Measurements from ENCODE around the gene TMEM51. TPM values are rescaled to one million over a fixed set of nuclear protein-coding genes. Genes with fewer than 3 reads are reported as not detected.

Gene TMEM51
- total and polyA plus RNA-seq, 2 of the 4 experiments (the other 2 are of a cell fraction), result 2.7 to 10.2 TPM

GRCh38 chr1:15171271-15171908 is 17.8 kb downstream of the TMEM51 start:
- CTCF ChIA-PET, result no interaction called here
- no TSS peak for BruUV-seq (replicated peaks)
- dilution Hi-C loops (cut with HindIII; ENCODE audit: low sequenced_read_pairs, unreplicated experiment) (no loop called here), intact Hi-C loops (cut with micrococcal nuclease) (loop anchor here (10.0 kb wide), 1 partner anchor 227 kb away; no protein-coding TSS in a partner anchor), in situ Hi-C loops (cut with MboI; ENCODE audit: low sequenced_read_pairs) (no loop called here)
- no peak for DNase-seq
- Histone ChIP-seq H3K4me2 (ENCODE audit: low read depth, low read length) (no peak overlapping the region), H2AFZ (replicated peaks; ENCODE audit: low read length, poor library complexity) (no peak overlapping the region), H3K4me3 (ENCODE audit: insufficient read depth, low read depth, low read length) (no peak overlapping the region), H3K9me3 (ENCODE audit: control insufficient read depth, insufficient read depth, low read length) (no peaks in the 10 kb centered on the region), H4K5ac (ENCODE audit: low read depth, low read length) (peak overlapping the region; percentile 36), H3K9ac (ENCODE audit: low read depth, low read length) (no peak overlapping the region), H3K18ac (ENCODE audit: low read depth, low read length) (no peak overlapping the region; the same call in 1 of the 2 replicates), H2BK5ac (ENCODE audit: low read depth, low read length, poor library complexity, severe bottlenecking) (no peak overlapping the region), H2BK20ac (ENCODE audit: low read depth, low read length) (peak overlapping the region; percentile 46; the same call in 1 of the 2 replicates), H3K14ac (replicated peaks; ENCODE audit: low read depth, low read length) (no peak overlapping the region), H3K23ac (ENCODE audit: low read depth, low read length) (no peak overlapping the region), H4K91ac (ENCODE audit: insufficient read depth, low read depth, low read length) (0 out of 2 replicates have a peak overlapping the region, but pooled peaks have one; percentile 12), H3K27ac (ENCODE audit: insufficient read depth, low read length) (no peak overlapping the region), H3K79me1 (ENCODE audit: low read depth in 1 of 2, low read length in 2 of 2) (peaks cover 39 to 75% of the 10 kb centered on the region in 2 experiments), H3K36me3 (ENCODE audit: control insufficient read depth, insufficient read depth, low read length) (no peaks in the 10 kb centered on the region), H3K4me1 (ENCODE audit: control insufficient read depth, insufficient read depth, low read length) (peaks cover 32% of the 10 kb centered on the region), H3K27me3 (ENCODE audit: control insufficient read depth, insufficient read depth, low read length) (no peaks in the 10 kb centered on the region), H3K9me1 (ENCODE audit: insufficient read depth, low read length) (peaks cover 13% of the 10 kb centered on the region), H3K56ac (ENCODE audit: extremely low read depth, insufficient read depth, low read length) (no peak overlapping the region), H3K4ac (ENCODE audit: low read depth, low read length) (peak overlapping the region; percentile 35; the same call in 1 of the 2 replicates), H4K8ac (ENCODE audit: low read depth in 2 of 2, low read length in 2 of 2) (no peak overlapping the region), H2AK9ac (replicated peaks; ENCODE audit: low read depth, low read length, poor library complexity) (peak overlapping the region; percentile 5), H4K20me1 (ENCODE audit: insufficient read depth, low read length) (peaks cover 3% of the 10 kb centered on the region; the same call in 1 of the 2 replicates), H2BK15ac (ENCODE audit: low read depth, low read length) (no peak overlapping the region), H2AK5ac (ENCODE audit: low read depth, low read length) (no peak overlapping the region; the same call in 1 of the 2 replicates), H2BK120ac (ENCODE audit: low read depth, low read length) (peak overlapping the region; percentile 29; the same call in 1 of the 2 replicates)
- no peak for ATAC-seq (ENCODE audit: low read depth)
- no peak for TF ChIP-seq USF2 (IDR thresholded peaks at IDR 0.05; ENCODE audit: low read depth, low read length)
- POLR2A ChIA-PET (ENCODE audit: unreplicated experiment), result no interaction called here
- WGBS, 2 experiments (ENCODE audit: extremely low coverage in 2 of 2, insufficient read length in 1 of 2), result 97% methylated on average over 7 of the region's 15 CpGs; no CpG with 5 or more reads in 1 of the 2 experiments

Measured in IMR-90 (cell line).